ENCODE data around the gene PES1.

DNA sequence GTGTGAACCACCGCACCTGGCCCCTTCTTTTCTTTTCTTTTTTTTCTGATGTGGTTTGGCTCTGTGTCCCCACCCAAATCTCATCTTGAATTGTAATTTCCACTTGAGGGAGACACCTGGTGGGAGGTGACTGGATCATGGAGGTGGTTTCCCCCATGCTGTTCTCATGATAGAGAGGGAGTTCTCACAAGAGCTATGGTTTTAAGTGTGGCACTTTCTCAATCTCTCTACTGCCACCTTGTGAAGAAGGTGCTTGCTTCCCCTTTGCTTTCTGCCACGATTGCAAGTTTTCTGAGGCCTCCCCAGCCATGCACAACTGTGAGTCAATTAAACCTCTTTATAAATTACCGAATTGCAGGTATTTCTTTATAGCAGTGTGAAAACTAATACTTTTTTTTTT is 10.3 kb upstream of the PES1 start:
- no peak for TF ChIP-seq CTCF (IDR thresholded peaks at IDR 0.05)
- TF ChIP-seq POLR2A (IDR thresholded peaks at IDR 0.05; ENCODE audit: low read depth) = no peak

Data from esophagus muscularis mucosa (tissue), 3 donors.